ENCODE results near the gene OR2M7.
"Not testable (repeated sequence)": the region's sequence is repeated elsewhere in the genome, so short reads cannot be mapped to it uniquely, and the experiment has no call there.

OR2M7 gene

GRCh38 chr1:248324468-248324867, at the start of gene OR2M7:
TSS of gene OR2M7 (minus strand) at chr1:248324568. CDS start at chr1:248324568, 0 bp downstream.
- DNase-seq: no peak

DNA sequence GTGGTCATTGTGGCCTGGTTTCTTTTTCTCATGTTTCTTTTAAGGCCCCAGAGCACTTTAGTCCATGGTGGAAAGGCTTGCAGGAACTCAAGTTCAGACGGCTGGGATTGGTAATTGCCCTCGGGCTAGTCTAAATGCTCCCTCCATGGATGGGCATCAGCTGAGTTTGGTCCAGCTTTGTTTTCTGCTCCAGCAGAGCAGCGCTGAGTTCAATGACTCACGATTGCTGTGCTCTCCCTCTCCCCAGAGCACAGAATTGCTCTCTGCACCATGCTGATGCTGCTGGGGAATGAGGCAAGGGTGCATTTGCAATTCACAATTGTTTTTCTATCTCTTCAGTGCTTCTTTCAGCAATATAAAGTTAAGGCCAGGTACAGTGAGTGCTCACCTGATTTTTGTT, 49.4 kb upstream of the OR2M7 start:
- no peak for DNase-seq

DNA sequence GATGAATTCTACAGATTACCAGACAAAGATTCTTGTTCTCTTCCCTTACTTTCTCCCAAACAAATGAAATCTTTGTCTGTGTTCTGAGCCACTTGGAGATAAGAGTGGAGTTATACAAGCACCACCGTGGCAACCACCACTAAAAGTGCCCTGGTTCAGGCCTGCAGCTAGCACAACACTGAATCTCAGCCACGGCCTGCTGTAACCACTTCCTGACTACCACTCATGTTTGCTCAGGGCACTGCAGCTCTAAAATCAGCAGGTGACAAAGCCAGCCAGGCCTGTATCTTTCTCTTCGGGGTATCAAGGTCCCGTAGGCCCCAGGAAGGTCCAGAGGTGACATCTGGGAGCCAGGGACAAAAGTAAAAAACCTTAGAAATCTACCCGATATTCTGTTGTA, 48.0 kb upstream of the OR2M7 start:
- DNase-seq: no peak

GRCh38 chr1:248366609-248367008, 42.2 kb upstream of the OR2M7 start:
- no peak for DNase-seq

DNA sequence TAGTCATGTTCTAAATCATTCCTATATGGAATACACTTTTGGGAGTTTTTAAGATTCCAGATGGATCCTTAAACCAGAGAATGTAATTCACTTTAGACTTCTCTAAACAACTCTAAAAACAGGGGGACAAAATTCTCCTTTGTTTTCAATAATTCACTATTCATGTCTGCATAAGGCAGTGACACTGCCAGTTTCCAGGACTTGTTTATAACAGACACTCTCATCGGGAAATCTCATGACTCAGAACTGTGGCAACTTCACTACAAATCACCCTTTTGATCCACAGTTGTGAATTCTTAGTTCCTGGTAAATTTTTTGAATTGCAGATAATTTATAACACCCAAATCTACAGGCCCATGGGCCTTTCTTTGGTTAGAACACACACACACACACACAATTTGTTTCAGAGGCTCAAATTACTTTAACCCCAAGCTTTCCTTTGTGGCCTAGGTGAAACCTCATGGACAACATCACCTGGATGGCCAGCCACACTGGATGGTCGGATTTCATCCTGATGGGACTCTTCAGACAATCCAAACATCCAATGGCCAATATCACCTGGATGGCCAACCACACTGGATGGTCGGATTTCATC, 36.9 kb upstream of the OR2M7 start, which contains the start of gene OR2T4:
Gene OR2T4, plus strand, starts transcription at position 545 of the 595 bp plus-strand sequence. Its CDS starts 0 bp downstream, at position 545.
- DNase-seq: peak in 3 of 51 donors; percentile 10 to 41 (median 28)

- DNase-seq: peak in 5 of 51 donors; percentile 4 to 14 (median 11)
Measured at GRCh38 chr1:248359415-248359814, 35.0 kb upstream of the OR2M7 start.

DNA sequence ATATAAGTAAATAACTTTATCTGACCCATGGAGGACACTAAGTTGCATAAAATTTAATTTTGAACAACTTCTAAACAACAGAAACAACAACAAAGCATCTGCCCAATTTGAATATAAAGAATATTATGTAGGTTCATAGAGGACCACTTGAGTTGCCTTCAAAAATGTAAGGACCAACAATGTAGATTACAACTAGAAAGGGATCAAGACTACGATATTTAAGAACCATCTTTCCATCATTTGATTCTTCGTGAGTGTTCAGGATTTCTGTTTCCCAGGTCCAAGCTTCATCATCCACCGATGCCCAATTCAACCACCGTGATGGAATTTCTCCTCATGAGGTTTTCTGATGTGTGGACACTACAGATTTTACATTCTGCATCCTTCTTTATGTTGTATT, 24.1 kb upstream of the OR2M7 start, which contains the start of gene OR14C36:
Gene OR14C36, plus strand, starts transcription at position 301 of the 400 bp plus-strand sequence. Its CDS starts 0 bp downstream, at position 301.
- DNase-seq: no peak

- DNase-seq: no peak
Measured at GRCh38 chr1:248343451-248343850, 19.1 kb upstream of the OR2M7 start.

- DNase-seq: no peak
Measured at GRCh38 chr1:248316796-248317195, 7.6 kb downstream of the OR2M7 start.

GRCh38 chr1:248306740-248307139, 17.6 kb downstream of the OR2M7 start:
- not testable (repeated sequence) for DNase-seq

GRCh38 chr1:248306103-248306502, 18.3 kb downstream of the OR2M7 start:
- DNase-seq: no peak

DNA sequence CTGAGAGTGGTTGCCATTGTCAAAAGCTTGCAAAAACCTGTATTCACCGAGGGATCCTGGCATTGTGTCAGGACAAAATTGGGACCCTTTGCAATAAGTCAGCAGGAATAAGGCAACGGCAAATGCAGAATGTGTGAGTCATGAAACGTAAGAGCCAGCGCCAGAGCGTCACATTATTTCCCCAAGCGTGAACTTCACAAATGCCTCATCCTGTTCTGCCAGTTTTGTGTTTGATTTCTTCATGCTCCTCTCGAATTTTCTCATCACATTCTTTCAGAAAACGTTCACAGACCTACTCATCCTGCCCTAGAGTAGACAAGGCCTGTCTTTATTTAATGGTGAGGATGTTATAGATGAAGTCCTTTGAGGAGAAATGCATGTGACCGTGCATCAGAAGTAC, 18.7 kb downstream of the OR2M7 start:
- DNase-seq: not testable (repeated sequence)

- no peak for DNase-seq
Measured at GRCh38 chr1:248303324-248303723, 21.0 kb downstream of the OR2M7 start, which contains the start of gene OR2T12. TSS of gene OR2T12 (minus strand) at chr1:248303424. CDS start at chr1:248295578, 7,846 bp downstream.

- no peak for DNase-seq
Measured at GRCh38 chr1:248288391-248288790, 36.0 kb downstream of the OR2M7 start.

DNA sequence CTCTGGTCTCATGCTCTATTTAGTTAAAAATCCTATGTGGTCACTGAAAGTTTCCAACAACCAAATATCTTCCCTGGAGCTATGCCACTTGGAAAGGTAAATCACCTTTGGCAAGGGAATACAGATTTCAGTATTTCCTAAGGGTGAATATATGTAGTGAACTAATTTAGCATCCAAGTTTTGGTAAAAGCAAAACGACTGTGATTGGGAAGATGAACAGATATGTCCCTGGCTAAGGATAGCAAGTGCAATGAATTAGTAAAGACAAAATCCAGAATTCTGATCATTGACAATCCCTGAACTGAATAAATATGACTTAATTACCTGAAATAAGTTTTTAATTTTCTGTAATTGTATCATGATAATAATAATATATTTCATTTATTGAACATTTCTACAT, 46.5 kb downstream of the OR2M7 start, which contains the start of gene OR2T33:
Gene OR2T33, minus strand, starts transcription at position 101 of the 400 bp plus-strand sequence. CDS start 4,162 bp downstream, outside the sequence.
- no peak for DNase-seq
